Hepatocyte (in vitro differentiated cells): Measurements from ENCODE around the gene CDC42EP1. TPM values are rescaled to one million over a fixed set of nuclear protein-coding genes. Genes with fewer than 3 reads are reported as not detected.

Experiments
- DNase-seq: peaks from one replicate; pipeline ENCODE4 v3.0.0-alpha.2; 2016; ENCODE audit warnings: low spot score
- H2AFZ ChIP-seq: fragments of 200-600 bp; sonication (generic); 2 replicates; pipeline ENCODE4 v1.6.0; 2016; ENCODE audit warnings: antibody characterized with exemption, mild to moderate bottlenecking
- H3K27ac ChIP-seq: fragments of 200-600 bp; sonication (generic); 2 replicates; pipeline ENCODE4 v1.5.1; 2016; ENCODE audit warnings: mild to moderate bottlenecking
- H3K27me3 ChIP-seq: fragments of 200-600 bp; sonication (generic); 2 replicates; pipeline ENCODE4 v1.6.1; 2016
- H3K36me3 ChIP-seq: fragments of 200-600 bp; sonication (generic); replicated peaks from 2 replicates; pipeline ENCODE4 v1.5.1; 2016; ENCODE audit warnings: low read depth; ENCODE audit not compliant: insufficient read depth
- H3K4me1 ChIP-seq: fragments of 200-600 bp; sonication (generic); 2 replicates; pipeline ENCODE4 v1.5.1; 2016; ENCODE audit warnings: mild to moderate bottlenecking, moderate library complexity; ENCODE audit not compliant: insufficient read depth
- H3K4me2 ChIP-seq: fragments of 200-600 bp; sonication (generic); 2 replicates; pipeline ENCODE4 v1.6.0; 2016
- H3K4me3 ChIP-seq: fragments of 200-600 bp; sonication (generic); 2 replicates; pipeline ENCODE4 v1.5.1; 2016; ENCODE audit warnings: mild to moderate bottlenecking
- H3K79me2 ChIP-seq: fragments of 200-600 bp; sonication (generic); 2 replicates; pipeline ENCODE4 v1.6.0; 2017; ENCODE audit warnings: mild to moderate bottlenecking
- H3K9me2 ChIP-seq: fragments of 200-600 bp; sonication (generic); replicated peaks from 2 replicates; pipeline ENCODE4 v1.6.0; 2017; ENCODE audit warnings: mild to moderate bottlenecking; ENCODE audit not compliant: insufficient read depth
- H3K9me3 ChIP-seq: fragments of 200-600 bp; sonication (generic); 2 replicates; pipeline ENCODE4 v1.5.1; 2016; ENCODE audit warnings: low read depth, mild to moderate bottlenecking
- H4K20me1 ChIP-seq: fragments of 200-600 bp; sonication (generic); 2 replicates; pipeline ENCODE4 v1.6.0; 2016; ENCODE audit warnings: mild to moderate bottlenecking; ENCODE audit not compliant: insufficient read depth, poor library complexity, severe bottlenecking
- EZH2 ChIP-seq: fragments of 200-600 bp; sonication (generic); IDR thresholded peaks from 2 replicates; pipeline ENCODE4 v1.6.1; 2016; ENCODE audit warnings: antibody characterized with exemption, mild to moderate bottlenecking, borderline replicate concordance
- EZH2phosphoT487 ChIP-seq: fragments of 200-600 bp; sonication (generic); IDR thresholded peaks from one replicate; pipeline ENCODE4 v1.6.1; 2018; ENCODE audit warnings: antibody characterized with exemption, mild to moderate bottlenecking, low read depth, moderate library complexity; ENCODE audit not compliant: unreplicated experiment, severe bottlenecking
- WGBS: methylation state at CpG from one replicate; pipeline ENCODE4 v1.1.6; 2016; ENCODE audit warnings: low lambda C conversion rate; ENCODE audit errors: missing lambda C conversion rate; 5-methylcytosine and 5-hydroxymethylcytosine counted together
- polyA plus RNA-seq: library from polyadenylated mRNA; unstranded; fragments of >200 nt; fragmentation: Nextera tagmentation; extraction: Ambion mirVana; gene quantifications from 2 replicates; pipeline ENCODE4 v1.2.1, GENCODE V29; 2016
- total RNA-seq: library from RNA; depleted of rRNA; stranded (reverse); fragments of >200 nt; gene quantifications from 2 replicates; pipeline ENCODE4 v1.2.3, GENCODE V29; 2014
- TF ChIP-seq, protein P1 (sequence below): fragments of 200-600 bp; sonication (generic); IDR thresholded peaks from 2 replicates; pipeline ENCODE4 v1.5.1; 2016; ENCODE audit warnings: antibody characterized with exemption, mild to moderate bottlenecking; ENCODE audit not compliant: poor library complexity

CDC42EP1 gene
- total and polyA plus RNA-seq, 2 experiments from 2014 or later, result 34.6 to 149 TPM

DNA sequence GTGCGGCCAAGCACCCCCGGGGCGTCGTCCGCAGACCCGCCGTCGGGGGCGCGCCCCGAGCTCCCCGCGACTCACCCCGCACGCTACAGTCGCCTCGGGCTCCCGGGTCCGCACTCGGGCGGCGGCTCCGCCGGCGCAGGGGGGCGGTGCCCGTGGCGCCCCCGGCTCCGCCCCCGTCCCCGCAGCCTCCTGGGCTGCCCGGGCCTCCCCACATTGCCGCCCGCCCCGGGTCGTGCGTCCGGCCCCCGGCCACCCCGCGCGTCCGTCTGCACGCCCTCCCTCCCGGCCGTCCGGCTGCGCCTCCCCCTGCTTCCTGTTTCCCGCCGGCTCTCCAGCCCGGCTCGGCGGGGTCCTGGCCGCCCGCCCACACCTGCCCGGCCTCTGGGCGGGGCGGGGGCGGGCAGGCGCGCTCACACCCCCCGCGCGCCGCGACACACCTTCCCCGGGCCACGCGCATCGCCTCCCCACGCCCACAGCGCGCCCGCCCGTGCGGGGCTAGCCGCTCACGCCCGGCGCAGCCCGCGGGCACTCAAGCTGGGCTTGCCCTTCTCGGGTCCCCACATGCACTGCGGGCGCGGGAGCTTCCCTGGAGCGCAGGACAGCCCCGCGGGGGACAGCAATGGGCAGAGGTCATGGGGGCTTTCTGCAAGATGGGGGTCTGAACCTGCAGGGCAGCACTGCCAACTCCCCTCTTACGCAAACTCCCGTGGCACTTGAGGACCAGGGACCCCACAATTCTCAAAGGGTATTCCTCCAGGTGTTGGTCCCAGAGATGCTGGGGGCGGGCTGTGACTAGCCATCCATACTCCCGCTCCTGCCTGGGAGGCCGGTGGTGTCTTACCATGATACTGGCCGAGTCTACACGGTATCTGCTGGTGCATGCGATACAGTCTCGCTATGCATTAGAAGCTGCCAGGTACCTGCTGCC is 40.7 kb upstream of the CDC42EP1 start, which contains the start of gene CARD10:
Gene CARD10, minus strand, starts transcription at position 148 of the 928 bp plus-strand sequence. CDS start 215 bp downstream, outside the sequence.
- DNase-seq, result peak; percentile 74
- Histone ChIP-seq H3K36me3 (no peaks in the 10 kb centered on the region), H3K9me2 (no peaks in the 10 kb centered on the region), H3K27ac (peak within 1 kb of the TSS; percentile 79), H3K4me2 (peak within 1 kb of the TSS; percentile 98), H3K4me1 (peaks cover 5% of the 10 kb centered on the region), H4K20me1 (no peaks in the 10 kb centered on the region), H3K4me3 (peak within 1 kb of the TSS; percentile 82), H2AFZ (peak within 1 kb of the TSS; percentile 78), H3K79me2 (peaks cover 30% of the 10 kb centered on the region), H3K9me3 (no peaks in the 10 kb centered on the region), H3K27me3 (no peaks in the 10 kb centered on the region)
- 15% methylated on average over 26 of the region's 99 CpGs for WGBS
- TF ChIP-seq EZH2 (no peak), EZH2phosphoT487 (no peak)
- TF ChIP-seq, protein P1, sequence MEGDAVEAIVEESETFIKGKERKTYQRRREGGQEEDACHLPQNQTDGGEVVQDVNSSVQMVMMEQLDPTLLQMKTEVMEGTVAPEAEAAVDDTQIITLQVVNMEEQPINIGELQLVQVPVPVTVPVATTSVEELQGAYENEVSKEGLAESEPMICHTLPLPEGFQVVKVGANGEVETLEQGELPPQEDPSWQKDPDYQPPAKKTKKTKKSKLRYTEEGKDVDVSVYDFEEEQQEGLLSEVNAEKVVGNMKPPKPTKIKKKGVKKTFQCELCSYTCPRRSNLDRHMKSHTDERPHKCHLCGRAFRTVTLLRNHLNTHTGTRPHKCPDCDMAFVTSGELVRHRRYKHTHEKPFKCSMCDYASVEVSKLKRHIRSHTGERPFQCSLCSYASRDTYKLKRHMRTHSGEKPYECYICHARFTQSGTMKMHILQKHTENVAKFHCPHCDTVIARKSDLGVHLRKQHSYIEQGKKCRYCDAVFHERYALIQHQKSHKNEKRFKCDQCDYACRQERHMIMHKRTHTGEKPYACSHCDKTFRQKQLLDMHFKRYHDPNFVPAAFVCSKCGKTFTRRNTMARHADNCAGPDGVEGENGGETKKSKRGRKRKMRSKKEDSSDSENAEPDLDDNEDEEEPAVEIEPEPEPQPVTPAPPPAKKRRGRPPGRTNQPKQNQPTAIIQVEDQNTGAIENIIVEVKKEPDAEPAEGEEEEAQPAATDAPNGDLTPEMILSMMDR, result no peak

DNA sequence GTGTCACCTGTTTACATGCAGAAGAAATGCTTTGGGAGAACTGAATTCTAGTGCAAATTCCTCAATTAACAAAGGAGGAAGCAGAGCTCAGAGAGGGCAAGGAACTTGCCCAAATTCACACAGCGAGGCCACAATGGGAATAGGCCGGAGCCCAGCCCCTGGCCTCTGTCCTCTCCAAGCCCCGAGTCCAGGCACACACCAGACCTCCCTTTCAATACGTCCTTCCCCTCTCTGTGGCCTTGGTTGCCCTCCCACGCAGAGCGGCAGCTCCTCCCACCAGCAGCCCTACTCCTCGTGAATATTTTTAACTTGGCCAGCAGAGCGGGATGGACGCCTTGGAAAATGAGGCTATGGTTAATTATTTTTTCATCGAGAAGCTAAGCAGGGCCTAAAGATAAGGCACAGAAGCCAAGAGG is 39.5 kb upstream of the CDC42EP1 start:
- TF ChIP-seq EZH2, result no peak
- TF ChIP-seq, protein P1, result no peak
- no peak for TF ChIP-seq EZH2phosphoT487
- H3K4me1 ChIP-seq, result peaks cover 12% of the 10 kb centered on the region

DNA sequence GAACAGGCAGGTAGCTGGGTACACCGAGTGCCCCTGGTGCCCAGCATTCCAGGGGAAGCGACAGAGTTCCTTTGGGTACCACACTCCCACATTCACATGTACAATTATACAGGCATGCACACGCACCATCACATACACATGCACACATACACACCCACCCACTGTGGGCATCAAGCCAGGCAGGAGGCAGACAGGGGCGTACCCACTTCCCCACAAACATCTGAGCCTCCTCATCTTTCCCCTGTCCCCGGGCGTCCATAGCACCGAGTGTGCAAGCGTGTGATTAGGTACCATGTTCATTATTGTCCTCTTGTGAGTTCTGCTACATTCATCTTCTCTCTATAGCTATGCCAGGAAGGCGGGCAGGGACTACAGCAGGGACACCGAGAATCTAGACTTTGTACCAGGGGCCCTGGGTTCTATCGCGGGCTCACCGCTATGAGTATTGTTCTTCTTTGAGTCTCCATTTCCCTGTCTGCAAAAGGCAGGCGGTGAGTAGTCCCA is 39.0 kb upstream of the CDC42EP1 start:
- H3K27me3 ChIP-seq, result no peaks in the 10 kb centered on the region

More for the DNA sequence above, 39.5 kb upstream of the CDC42EP1 start:
- Histone ChIP-seq H4K20me1 (no peaks in the 10 kb centered on the region), H2AFZ (no peak overlapping the region), H3K9me2 (no peaks in the 10 kb centered on the region), H3K4me3 (no peak overlapping the region), H3K79me2 (peaks cover 26% of the 10 kb centered on the region), H3K4me2 (no peak overlapping the region), H3K27me3 (no peaks in the 10 kb centered on the region), H3K36me3 (no peaks in the 10 kb centered on the region), H3K9me3 (no peaks in the 10 kb centered on the region), H3K27ac (no peak overlapping the region)
- 71% methylated on average over 10 of the region's 10 CpGs for WGBS
- no peak for DNase-seq

More for the DNA sequence above, 39.0 kb upstream of the CDC42EP1 start:
- TF ChIP-seq EZH2phosphoT487 (no peak), EZH2 (no peak)
- TF ChIP-seq, protein P1, result no peak
- 84% methylated on average over 14 of the region's 14 CpGs for WGBS
- Histone ChIP-seq H3K9me2 (no peaks in the 10 kb centered on the region), H3K36me3 (no peaks in the 10 kb centered on the region), H3K79me2 (peaks cover 21% of the 10 kb centered on the region), H3K4me2 (no peak overlapping the region), H3K9me3 (no peaks in the 10 kb centered on the region), H4K20me1 (no peaks in the 10 kb centered on the region), H3K27ac (no peak overlapping the region), H3K4me3 (no peak overlapping the region), H2AFZ (no peak overlapping the region), H3K4me1 (peaks cover 12% of the 10 kb centered on the region)
- DNase-seq, result no peak
